HepG2 (cell line): Measurements from ENCODE around the gene C20orf204. TPM values are rescaled to one million over a fixed set of nuclear protein-coding genes. Genes with fewer than 3 reads are reported as not detected.

Experiments used
- ATAC-seq: fragments of 200-7000 bp; cut with Tn5 transposase; 3 replicates; pipeline ENCODE4 v1.9.1; 2020; ENCODE audit warnings: mild to moderate bottlenecking, moderate library complexity
- BruUV-seq: library from RNA; stranded (reverse); fragments of 400-500 nt; replicated peaks from 2 replicates; lab custom pipeline; 2021; lab: Mats Ljungman, UMichigan
- CTCF ChIA-PET: fragments of 300-600 bp; formaldehyde crosslinking; extraction: SDS; loops from one replicate; lab custom pipeline; 2021; ENCODE audit warnings: low total read pairs, inconsistent platforms, low intra/inter-chr PET ratio; lab: Yijun Ruan, JAX
- POLR2A ChIA-PET: fragments of 350-600 bp; sonication (Branson Sonifier 250); formaldehyde crosslinking; loops from one replicate; lab custom pipeline; 2020; ENCODE audit warnings: antibody characterized with exemption, inconsistent platforms; lab: Yijun Ruan, JAX
- DNase-seq: peaks from one replicate; pipeline ENCODE4 v3.0.0-alpha.2; 2015; ENCODE audit warnings: low spot score
- FAIRE-seq: peaks from 3 replicates; lab custom pipeline; 2011; peaks lifted over from hg19 to GRCh38; lab: Jason Lieb, UNC
- H2AFZ ChIP-seq: one replicate; pipeline ENCODE4 v1.6.1; 2011; ENCODE audit warnings: low read length, inconsistent platforms
- H3K27ac ChIP-seq: fragments of 300-600 bp; 3 replicates; pipeline ENCODE4 v1.8.0; 2011; ENCODE audit warnings: mixed run types, mild to moderate bottlenecking, mixed read lengths, low read length, inconsistent platforms; ENCODE audit not compliant: insufficient read depth; ENCODE audit errors: extremely low read length
- H3K27me3 ChIP-seq, 2 experiments: fragments of 200-600 bp in 1 of 2; 2 replicates in 1 of 2; 3 replicates in 1 of 2; pipeline versions ENCODE4 v1.6.0 to v1.8.0; 2011; ENCODE audit warnings: low read length in 2 of 2, mild to moderate bottlenecking in 2 of 2, moderate library complexity in 2 of 2, inconsistent platforms in 1 of 2; ENCODE audit not compliant: insufficient read depth in 2 of 2, control insufficient read depth in 1 of 2
- H3K36me3 ChIP-seq, 2 experiments: fragments of 200-600 bp in 1 of 2; replicated peaks in 1 of 2; 2 replicates in 1 of 2; 3 replicates in 1 of 2; pipeline versions ENCODE4 v1.5.1 to v1.8.0; 2011; ENCODE audit warnings: low read length in 2 of 2, inconsistent platforms in 1 of 2; ENCODE audit not compliant: insufficient read depth in 2 of 2, control insufficient read depth in 1 of 2
- H3K4me1 ChIP-seq: 2 replicates; pipeline ENCODE4 v1.5.1; 2012; ENCODE audit warnings: low read length, inconsistent platforms; ENCODE audit not compliant: insufficient read depth
- H3K4me2 ChIP-seq: 2 replicates; pipeline ENCODE4 v1.6.0; 2011; ENCODE audit warnings: low read depth, low read length, inconsistent platforms
- H3K4me3 ChIP-seq, 3 experiments: fragments of 200-600 bp in 1 of 3; sonication (generic), shearing (Covaris generic) in 1 of 3; replicated peaks in 1 of 3; 2 replicates each; pipeline ENCODE4 v1.5.1; 2011 to 2016; ENCODE audit warnings: low read length in 3 of 3, inconsistent platforms in 2 of 3, low read depth in 2 of 3, mild to moderate bottlenecking in 2 of 3, control low read depth in 1 of 3, mixed read lengths in 1 of 3; ENCODE audit not compliant: insufficient read depth in 1 of 3
- H3K79me2 ChIP-seq: one replicate; pipeline ENCODE4 v1.6.1; 2011; ENCODE audit warnings: low read length, inconsistent platforms; ENCODE audit not compliant: insufficient read depth
- H3K9ac ChIP-seq: 2 replicates; pipeline ENCODE4 v1.6.0; 2011; ENCODE audit warnings: mild to moderate bottlenecking, low read depth, low read length, inconsistent platforms; ENCODE audit not compliant: insufficient read depth
- H3K9me3 ChIP-seq: 2 replicates; pipeline ENCODE4 v1.5.1; 2012; ENCODE audit warnings: mild to moderate bottlenecking, low read length
- H4K20me1 ChIP-seq: 2 replicates; pipeline ENCODE4 v1.6.0; 2011; ENCODE audit warnings: inconsistent platforms, mild to moderate bottlenecking, low read length, moderate library complexity; ENCODE audit not compliant: insufficient read depth
- HMG20B ChIP-seq: conservative IDR thresholded peaks from 2 replicates; pipeline ENCODE4 v1.6.1; 2016; ENCODE audit warnings: missing genetic modification reagents, missing compliant biosample characterization
- JDP2 ChIP-seq: sonication (generic); formaldehyde crosslinking; IDR thresholded peaks from 2 replicates; pipeline ENCODE4 v1.8.1; 2022; ENCODE audit warnings: missing genetic modification reagents, borderline replicate concordance
- MED13 ChIP-seq: sonication (generic); formaldehyde crosslinking; IDR thresholded peaks from 2 replicates; pipeline ENCODE4 v1.5.0; 2020; ENCODE audit warnings: missing genetic modification reagents
- MTA1 ChIP-seq: sonication (generic); formaldehyde crosslinking; IDR thresholded peaks from 2 replicates; pipeline ENCODE4 v1.4.0; 2020; ENCODE audit warnings: missing genetic modification reagents, mild to moderate bottlenecking, borderline replicate concordance
- SP5 ChIP-seq: IDR thresholded peaks from 2 replicates; pipeline ENCODE4 v1.6.1; 2016; ENCODE audit warnings: low read depth, borderline replicate concordance
- TARDBP ChIP-seq: sonication (generic); formaldehyde crosslinking; IDR thresholded peaks from 2 replicates; pipeline ENCODE4 v1.8.0; 2022; ENCODE audit warnings: mild to moderate bottlenecking, missing genetic modification reagents
- ZNF225 ChIP-seq: sonication (generic); formaldehyde crosslinking; IDR thresholded peaks from 2 replicates; pipeline ENCODE4 v1.4.0; 2020; ENCODE audit warnings: mild to moderate bottlenecking, missing genetic modification reagents
- ZNF333 ChIP-seq: sonication (generic); formaldehyde crosslinking; IDR thresholded peaks from 2 replicates; pipeline ENCODE4 v1.4.0; 2020; ENCODE audit warnings: mild to moderate bottlenecking, missing genetic modification reagents, borderline replicate concordance
- ZNF431 ChIP-seq: sonication (generic); formaldehyde crosslinking; IDR thresholded peaks from 2 replicates; pipeline ENCODE4 v1.9.0; 2022; ENCODE audit warnings: missing genetic modification reagents, low read depth, mild to moderate bottlenecking, borderline replicate concordance
- ZNF446 ChIP-seq: sonication (generic); formaldehyde crosslinking; IDR thresholded peaks from 2 replicates; pipeline ENCODE4 v1.5.0; 2020; ENCODE audit warnings: mild to moderate bottlenecking, missing genetic modification reagents
- ZNF607 ChIP-seq: sonication (generic); formaldehyde crosslinking; IDR thresholded peaks from 2 replicates; pipeline ENCODE4 v1.5.1; 2020; ENCODE audit warnings: missing genetic modification reagents, mild to moderate bottlenecking, borderline replicate concordance
- ZNF879 ChIP-seq: sonication (generic); formaldehyde crosslinking; IDR thresholded peaks from 2 replicates; pipeline ENCODE4 v1.8.1; 2023; ENCODE audit warnings: missing genetic modification reagents
- WGBS: methylation state at CpG from one replicate; pipeline ENCODE4 v1.1.6; 2017; ENCODE audit warnings: low lambda C conversion rate; 5-methylcytosine and 5-hydroxymethylcytosine counted together
- in situ Hi-C: cut with HindIII; loops from 2 replicates; pipeline ENCODE4 v1.10.0; 2017; ENCODE audit warnings: low pct_unique_long_range_greater_than_20kb; ENCODE audit not compliant: extremely low pct_ligation_motif_present
- intact Hi-C: fragments of 100-400 bp; cut with micrococcal nuclease; formaldehyde crosslinking; loops from one replicate; pipeline ENCODE4 v1.10.0; 2022; ENCODE audit not compliant: unreplicated experiment
- polyA plus RNA-seq, 8 experiments: library from polyadenylated mRNA; depleted of rRNA in 3 of 8; stranded (reverse) in 7 of 8; unstranded in 1 of 8; fragments of >200 nt; fragmentation: Illumina TruSeq in 4 of 8; extraction: Trizol in 4 of 8; gene quantifications; 2 replicates each; pipeline versions ENCODE4 v1.2.1 to v1.2.3, GENCODE V29; 2011 to 2016; ENCODE audit warnings: low read depth in 4 of 8, missing spikeins in 1 of 8, mixed read lengths in 1 of 8; ENCODE audit not compliant: insufficient read depth in 1 of 8
- total RNA-seq, 5 experiments: library from RNA; depleted of rRNA; stranded (reverse); fragments of >200 nt; fragmentation: Illumina TruSeq; extraction: Trizol; gene quantifications; 2 replicates each; pipeline ENCODE4 v1.2.3, GENCODE V29; 2016; ENCODE audit warnings: low read depth in 1 of 5
- TF ChIP-seq, protein P1 (sequence below): sonication (generic); formaldehyde crosslinking; IDR thresholded peaks from 2 replicates; pipeline ENCODE4 v1.5.0; 2020; ENCODE audit warnings: missing genetic modification reagents
- TF ChIP-seq, protein P2 (sequence below): sonication (generic); formaldehyde crosslinking; IDR thresholded peaks from 2 replicates; pipeline ENCODE4 v1.8.1; 2023; ENCODE audit warnings: mild to moderate bottlenecking, moderate library complexity, missing genetic modification reagents
- TF ChIP-seq, protein P3 (sequence below): IDR thresholded peaks from 2 replicates; pipeline ENCODE4 v1.6.1; 2012; ENCODE audit warnings: low read depth, low read length, improper control_type of control experiment

The C20orf204 gene
- total and polyA plus RNA-seq, 2 of the 13 experiments (the other 11 are each of a cell fraction or from before 2014, with no cell fraction given), result 22.1 to 80.0 TPM

DNA sequence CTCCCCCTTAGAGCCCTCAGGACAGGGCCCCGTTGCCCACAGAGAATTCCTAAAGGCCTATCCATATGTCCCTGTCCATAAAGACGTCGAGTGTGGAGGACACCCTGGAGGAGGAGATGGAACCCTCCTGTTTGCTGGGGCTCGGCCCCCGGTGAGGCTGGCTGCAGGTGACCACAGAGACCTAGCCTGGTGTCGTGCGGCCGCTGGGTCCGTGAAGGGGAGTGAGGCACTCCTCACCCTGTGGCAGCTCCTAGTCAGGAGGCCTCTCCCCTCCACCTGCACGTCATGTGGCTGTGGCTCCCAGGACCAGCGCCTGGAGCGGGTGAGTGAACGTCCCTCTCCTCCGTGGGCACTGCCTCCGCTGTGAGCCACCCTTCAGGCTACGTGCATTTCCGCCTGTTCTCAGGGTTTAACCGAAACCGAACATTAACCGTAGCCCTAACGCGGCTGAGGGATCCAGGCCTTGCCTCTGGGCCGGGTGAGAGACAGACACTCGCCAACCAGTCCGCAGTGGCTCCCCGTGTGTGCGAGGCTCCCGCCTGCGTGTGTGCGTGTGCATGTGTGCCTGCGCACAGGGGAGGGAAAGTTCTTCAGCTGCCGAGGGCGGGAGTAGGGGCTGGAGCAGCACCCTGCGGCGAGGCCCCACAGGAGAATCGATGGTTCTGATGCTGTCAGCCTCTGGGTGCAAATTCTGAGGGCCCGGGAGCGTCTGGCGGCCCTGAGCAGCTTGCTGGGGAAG is 21.1 kb downstream of the C20orf204 start (continued):
- TF ChIP-seq ZNF431 (CRISPR knock-in tag), result peak; percentile 39; the same call in 1 of the 2 replicates
- TF ChIP-seq ZNF607, result peak; percentile 83; the same call in 1 of the 2 replicates
- peak; percentile 33; the same call in 1 of the 2 replicates for TF ChIP-seq HMG20B (CRISPR knock-in tag)
- 0 out of 2 replicates have a peak, but pooled peaks have one; percentile 51 for TF ChIP-seq ZNF225 (CRISPR knock-in tag)
- no peak; the same call in 1 of the 2 replicates for TF ChIP-seq ZNF879 (CRISPR knock-in tag)
- TF ChIP-seq, protein P1, sequence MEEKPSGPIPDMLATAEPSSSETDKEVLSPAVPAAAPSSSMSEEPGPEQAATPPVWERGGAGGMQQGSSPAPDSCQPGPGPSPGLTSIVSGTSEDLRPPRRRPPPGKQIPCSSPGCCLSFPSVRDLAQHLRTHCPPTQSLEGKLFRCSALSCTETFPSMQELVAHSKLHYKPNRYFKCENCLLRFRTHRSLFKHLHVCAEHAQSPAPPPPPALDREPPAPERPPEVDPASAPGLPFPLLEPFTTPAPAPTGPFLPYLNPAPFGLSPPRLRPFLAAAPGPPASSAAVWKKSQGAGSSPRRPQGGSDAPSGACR (CRISPR knock-in tag), result peak; percentile 91

DNA sequence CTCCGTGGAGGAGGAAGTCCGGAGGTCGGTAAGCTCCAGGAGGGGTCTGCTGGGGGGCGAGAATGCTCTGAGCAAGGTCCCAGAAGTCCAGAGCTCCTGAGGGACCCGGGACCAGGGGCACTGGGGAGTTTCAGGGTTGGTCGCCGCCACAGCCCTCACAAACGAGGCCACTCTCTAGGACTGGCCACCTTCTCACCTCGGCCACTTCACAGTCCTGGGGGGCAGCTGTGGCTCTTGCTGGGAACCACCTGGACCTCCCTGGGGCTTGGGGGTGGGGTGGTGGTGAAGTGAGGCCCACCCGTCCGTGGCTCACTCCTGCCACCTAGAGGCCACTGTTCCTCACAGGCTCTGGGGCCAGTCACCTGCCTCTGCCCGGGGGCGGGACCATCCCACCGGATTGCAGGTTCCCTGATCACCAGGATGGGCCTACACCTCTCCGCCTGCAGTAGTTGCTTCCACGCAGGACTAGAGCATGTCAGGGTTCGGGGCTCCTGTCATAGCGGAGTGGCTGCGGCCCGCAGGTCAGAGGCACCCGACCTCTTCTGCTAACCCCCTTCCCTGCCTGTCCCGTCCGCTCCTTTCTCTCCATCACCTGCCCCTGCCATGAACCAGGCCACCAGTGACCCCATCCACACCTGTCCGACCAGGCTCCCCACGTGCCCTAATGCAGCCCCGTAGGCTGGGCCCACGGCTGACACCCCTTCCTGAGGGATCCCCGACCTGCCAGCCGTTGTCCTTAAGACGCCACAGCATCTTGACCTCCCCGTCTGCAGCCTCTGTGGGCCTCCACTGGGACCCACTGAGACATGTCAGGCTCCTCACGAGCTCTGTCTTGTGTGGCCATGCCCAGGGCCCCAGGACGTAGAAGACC is 21.9 kb downstream of the C20orf204 start:
- POLR2A ChIA-PET, result interaction anchor here (0.8 to 9.4 kb wide), 7 partner anchors 8 to 161 kb away, joined by 4 to 252 read pairs (median 6); partner anchors contain the start of genes C20orf204, PRPF6, SAMD10 and UCKL1
- no peaks in the 10 kb centered on the region for H4K20me1 ChIP-seq
- FAIRE-seq (peak; percentile 75), ATAC-seq (peak; percentile 44), DNase-seq (peak; percentile 83)
- no peaks in the 10 kb centered on the region for H3K36me3 ChIP-seq
- H3K4me3 ChIP-seq, result peak overlapping the region; percentile 1 to 69 (median 42); a peak in 5 of 6 replicates
- H3K27me3 ChIP-seq, result no peaks in the 10 kb centered on the region
- BruUV-seq, result no TSS peak
- WGBS, result 30% methylated on average over 30 of the region's 33 CpGs
- H2AFZ ChIP-seq, result no peak overlapping the region
- intact Hi-C loops (loop anchor here (1.0 to 2.0 kb wide), 2 partner anchors 21 to 78 kb away; partner anchors contain the start of gene C20orf204), in situ Hi-C loops (loop anchor here (5.0 kb wide), 1 partner anchor 81 kb away; the partner anchor contains the start of gene SAMD10)
- H3K27ac ChIP-seq, result peak overlapping the region; percentile 77
- peaks cover 76% of the 10 kb centered on the region for H3K4me1 ChIP-seq
- H3K4me2 ChIP-seq, result peak overlapping the region; percentile 87
- no peaks in the 10 kb centered on the region for H3K79me2 ChIP-seq
- H3K9me3 ChIP-seq, result no peaks in the 10 kb centered on the region
- peak overlapping the region; percentile 72 for H3K9ac ChIP-seq
- CTCF ChIA-PET, result interaction anchor here (0.8 to 3.7 kb wide), 3 partner anchors 78 to 238 kb away, joined by 3 to 33 read pairs (median 3); partner anchors contain the start of genes PRPF6, SAMD10 and UCKL1
- peak; percentile 39; the same call in 1 of the 2 replicates for TF ChIP-seq MTA1 (CRISPR knock-in tag)
- TF ChIP-seq, protein P2, sequence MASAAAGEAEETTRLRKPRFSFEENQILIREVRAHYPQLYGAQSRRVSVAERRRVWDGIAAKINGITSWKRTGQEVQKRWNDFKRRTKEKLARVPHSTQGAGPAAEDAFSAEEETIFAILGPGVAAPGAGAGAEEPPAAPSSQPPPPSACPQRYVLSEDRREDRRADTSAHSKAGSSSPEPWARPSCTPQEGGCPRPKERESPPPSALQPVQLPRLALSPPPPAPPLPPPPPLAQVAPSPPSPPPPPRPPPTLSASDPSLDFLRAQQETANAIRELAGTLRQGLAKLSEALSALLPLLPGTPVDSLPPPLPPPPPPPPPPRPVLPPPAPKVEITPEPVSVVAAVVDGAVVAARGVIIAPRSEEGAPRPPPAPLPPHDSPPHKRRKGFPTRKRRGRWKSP, result no peak
- TF ChIP-seq SP5 (CRISPR knock-in tag), result peak; percentile 85; the same call in 1 of the 2 replicates
- peak; percentile 69; the same call in 1 of the 2 replicates for TF ChIP-seq ZNF446 (CRISPR knock-in tag)
- no peak for TF ChIP-seq TARDBP (CRISPR knock-in tag)
- no peak; the same call in 1 of the 2 replicates for TF ChIP-seq ZNF333 (CRISPR knock-in tag)
- no peak for TF ChIP-seq JDP2
- TF ChIP-seq, protein P3, sequence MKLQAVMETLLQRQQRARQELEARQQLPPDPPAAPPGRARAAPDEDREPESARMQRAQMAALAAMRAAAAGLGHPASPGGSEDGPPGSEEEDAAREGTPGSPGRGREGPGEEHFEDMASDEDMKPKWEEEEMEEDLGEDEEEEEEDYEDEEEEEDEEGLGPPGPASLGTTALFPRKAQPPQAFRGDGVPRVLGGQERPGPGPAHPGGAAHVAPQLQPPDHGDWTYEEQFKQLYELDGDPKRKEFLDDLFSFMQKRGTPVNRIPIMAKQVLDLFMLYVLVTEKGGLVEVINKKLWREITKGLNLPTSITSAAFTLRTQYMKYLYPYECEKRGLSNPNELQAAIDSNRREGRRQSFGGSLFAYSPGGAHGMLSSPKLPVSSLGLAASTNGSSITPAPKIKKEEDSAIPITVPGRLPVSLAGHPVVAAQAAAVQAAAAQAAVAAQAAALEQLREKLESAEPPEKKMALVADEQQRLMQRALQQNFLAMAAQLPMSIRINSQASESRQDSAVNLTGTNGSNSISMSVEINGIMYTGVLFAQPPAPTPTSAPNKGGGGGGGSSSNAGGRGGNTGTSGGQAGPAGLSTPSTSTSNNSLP, result no peak
- TF ChIP-seq MED13 (CRISPR knock-in tag), result 0 out of 2 replicates have a peak, but pooled peaks have one; percentile 46
